HepG2 (cell line): ENCODE measurements around the gene DDC. TPM values are rescaled to one million over a fixed set of nuclear protein-coding genes. Genes with fewer than 3 reads are reported as not detected.
A peak's percentile ranks its signal among the peaks of the same experiment; 100 is the strongest.

Source experiments
- ATAC-seq: fragments of 200-7000 bp; cut with Tn5 transposase; 3 replicates; pipeline ENCODE4 v1.9.1; 2020; ENCODE audit warnings: mild to moderate bottlenecking, moderate library complexity
- BruUV-seq: library from RNA; stranded (reverse); fragments of 400-500 nt; replicated peaks from 2 replicates; lab custom pipeline; 2021; lab: Mats Ljungman, UMichigan
- CTCF ChIA-PET: fragments of 300-600 bp; formaldehyde crosslinking; extraction: SDS; loops from one replicate; lab custom pipeline; 2021; ENCODE audit warnings: low total read pairs, inconsistent platforms, low intra/inter-chr PET ratio; lab: Yijun Ruan, JAX
- POLR2A ChIA-PET: fragments of 350-600 bp; sonication (Branson Sonifier 250); formaldehyde crosslinking; loops from one replicate; lab custom pipeline; 2020; ENCODE audit warnings: antibody characterized with exemption, inconsistent platforms; lab: Yijun Ruan, JAX
- DNase-seq: peaks from one replicate; pipeline ENCODE4 v3.0.0-alpha.2; 2015; ENCODE audit warnings: low spot score
- FAIRE-seq: peaks from 3 replicates; lab custom pipeline; 2011; peaks lifted over from hg19 to GRCh38; lab: Jason Lieb, UNC
- H2AFZ ChIP-seq: one replicate; pipeline ENCODE4 v1.6.1; 2011; ENCODE audit warnings: low read length, inconsistent platforms
- H3K27ac ChIP-seq: fragments of 300-600 bp; 3 replicates; pipeline ENCODE4 v1.8.0; 2011; ENCODE audit warnings: mixed run types, mild to moderate bottlenecking, mixed read lengths, low read length, inconsistent platforms; ENCODE audit not compliant: insufficient read depth; ENCODE audit errors: extremely low read length
- H3K27me3 ChIP-seq, 2 experiments: fragments of 200-600 bp in 1 of 2; 2 replicates in 1 of 2; 3 replicates in 1 of 2; pipeline versions ENCODE4 v1.6.0 to v1.8.0; 2011; ENCODE audit warnings: low read length in 2 of 2, mild to moderate bottlenecking in 2 of 2, moderate library complexity in 2 of 2, inconsistent platforms in 1 of 2; ENCODE audit not compliant: insufficient read depth in 2 of 2, control insufficient read depth in 1 of 2
- H3K36me3 ChIP-seq, 2 experiments: fragments of 200-600 bp in 1 of 2; replicated peaks in 1 of 2; 2 replicates in 1 of 2; 3 replicates in 1 of 2; pipeline versions ENCODE4 v1.5.1 to v1.8.0; 2011; ENCODE audit warnings: low read length in 2 of 2, inconsistent platforms in 1 of 2; ENCODE audit not compliant: insufficient read depth in 2 of 2, control insufficient read depth in 1 of 2
- H3K4me1 ChIP-seq: 2 replicates; pipeline ENCODE4 v1.5.1; 2012; ENCODE audit warnings: low read length, inconsistent platforms; ENCODE audit not compliant: insufficient read depth
- H3K4me2 ChIP-seq: 2 replicates; pipeline ENCODE4 v1.6.0; 2011; ENCODE audit warnings: low read depth, low read length, inconsistent platforms
- H3K4me3 ChIP-seq, 3 experiments: fragments of 200-600 bp in 1 of 3; sonication (generic), shearing (Covaris generic) in 1 of 3; replicated peaks in 1 of 3; 2 replicates each; pipeline ENCODE4 v1.5.1; 2011 to 2016; ENCODE audit warnings: low read length in 3 of 3, inconsistent platforms in 2 of 3, low read depth in 2 of 3, mild to moderate bottlenecking in 2 of 3, control low read depth in 1 of 3, mixed read lengths in 1 of 3; ENCODE audit not compliant: insufficient read depth in 1 of 3
- H3K79me2 ChIP-seq: one replicate; pipeline ENCODE4 v1.6.1; 2011; ENCODE audit warnings: low read length, inconsistent platforms; ENCODE audit not compliant: insufficient read depth
- H3K9ac ChIP-seq: 2 replicates; pipeline ENCODE4 v1.6.0; 2011; ENCODE audit warnings: mild to moderate bottlenecking, low read depth, low read length, inconsistent platforms; ENCODE audit not compliant: insufficient read depth
- H3K9me3 ChIP-seq: 2 replicates; pipeline ENCODE4 v1.5.1; 2012; ENCODE audit warnings: mild to moderate bottlenecking, low read length
- H4K20me1 ChIP-seq: 2 replicates; pipeline ENCODE4 v1.6.0; 2011; ENCODE audit warnings: inconsistent platforms, mild to moderate bottlenecking, low read length, moderate library complexity; ENCODE audit not compliant: insufficient read depth
- ATF4 ChIP-seq, 2 experiments: fragments of 450-650 bp in 1 of 2; sonication (generic) in 1 of 2; formaldehyde crosslinking; IDR thresholded peaks; 2 replicates each; pipeline versions ENCODE4 v1.5.0 to v1.8.0; 2020 to 2022; ENCODE audit warnings: mild to moderate bottlenecking in 1 of 2, missing genetic modification reagents in 1 of 2
- CEBPB ChIP-seq: IDR thresholded peaks from 2 replicates; pipeline ENCODE4 v1.6.1; 2011; ENCODE audit warnings: low read depth, low read length, improper control_type of control experiment, borderline replicate concordance
- CEBPG ChIP-seq: IDR thresholded peaks from 2 replicates; pipeline ENCODE4 v1.6.1; 2016
- FOXA1 ChIP-seq, 2 experiments: fragments of 450-650 bp in 1 of 2; sonication (generic) in 1 of 2; formaldehyde crosslinking in 1 of 2; IDR thresholded peaks; 2 replicates each; pipeline versions ENCODE4 v1.4.0 to v1.6.1; 2016 to 2020; ENCODE audit warnings: missing genetic modification reagents in 1 of 2
- FOXA3 ChIP-seq: IDR thresholded peaks from 2 replicates; pipeline ENCODE4 v1.6.1; 2016; ENCODE audit warnings: missing genetic modification reagents, missing compliant biosample characterization
- FOXK1 ChIP-seq: sonication (generic); formaldehyde crosslinking; IDR thresholded peaks from 2 replicates; pipeline ENCODE4 v1.4.0; 2020; ENCODE audit warnings: low read depth, missing genetic modification reagents, borderline replicate concordance
- GATAD2A ChIP-seq: IDR thresholded peaks from 2 replicates; pipeline ENCODE4 v1.6.1; 2016
- HMG20A ChIP-seq: IDR thresholded peaks from 2 replicates; pipeline ENCODE4 v1.6.1; 2016; ENCODE audit warnings: borderline replicate concordance
- HOXA3 ChIP-seq: sonication (generic); formaldehyde crosslinking; IDR thresholded peaks from 2 replicates; pipeline ENCODE4 v1.5.0; 2020; ENCODE audit warnings: missing genetic modification reagents
- IRX3 ChIP-seq: sonication (generic); formaldehyde crosslinking; IDR thresholded peaks from 2 replicates; pipeline ENCODE4 v1.8.1; 2023; ENCODE audit warnings: mild to moderate bottlenecking, low read depth, missing genetic modification reagents, borderline replicate concordance
- JUNB ChIP-seq: sonication (generic); formaldehyde crosslinking; IDR thresholded peaks from 2 replicates; pipeline ENCODE4 v1.8.0; 2022; ENCODE audit warnings: missing genetic modification reagents, mild to moderate bottlenecking, borderline replicate concordance
- KLF6 ChIP-seq: IDR thresholded peaks from 2 replicates; pipeline ENCODE4 v1.8.0; 2016; ENCODE audit warnings: missing biosample characterization, missing genetic modification reagents
- RXRB ChIP-seq: IDR thresholded peaks from 2 replicates; pipeline ENCODE4 v1.6.1; 2016; ENCODE audit warnings: borderline replicate concordance, missing genetic modification reagents, missing compliant biosample characterization
- SOX13 ChIP-seq, 3 experiments: fragments of 450-650 bp in 1 of 3; sonication (generic) in 1 of 3; formaldehyde crosslinking in 1 of 3; IDR thresholded peaks in 2 of 3; conservative IDR thresholded peaks in 1 of 3; 2 replicates each; pipeline versions ENCODE4 v1.5.0 to v1.6.1; 2016 to 2020; ENCODE audit warnings: antibody characterized with exemption in 1 of 3, mild to moderate bottlenecking in 1 of 3, missing compliant biosample characterization in 1 of 3, missing genetic modification reagents in 1 of 3, moderate library complexity in 1 of 3
- SOX5 ChIP-seq: IDR thresholded peaks from 2 replicates; pipeline ENCODE4 v1.6.1; 2016; ENCODE audit warnings: borderline replicate concordance
- SOX6 ChIP-seq, 2 experiments: fragments of 450-650 bp in 1 of 2; sonication (generic) in 1 of 2; formaldehyde crosslinking in 1 of 2; IDR thresholded peaks; 2 replicates each; pipeline versions ENCODE4 v1.4.0 to v1.6.1; 2017 to 2020; ENCODE audit warnings: antibody characterized with exemption in 1 of 2, mild to moderate bottlenecking in 1 of 2, missing genetic modification reagents in 1 of 2
- ZBTB33 ChIP-seq: sonication (generic); formaldehyde crosslinking; IDR thresholded peaks from 2 replicates; pipeline ENCODE4 v1.4.0; 2020; ENCODE audit warnings: missing genetic modification reagents
- ZBTB38 ChIP-seq: sonication (generic); formaldehyde crosslinking; IDR thresholded peaks from 2 replicates; pipeline ENCODE4 v1.5.1; 2020; ENCODE audit warnings: mild to moderate bottlenecking, missing genetic modification reagents
- ZGPAT ChIP-seq: IDR thresholded peaks from 2 replicates; pipeline ENCODE4 v1.6.1; 2016; ENCODE audit warnings: mild to moderate bottlenecking
- ZNF160 ChIP-seq: sonication (generic); formaldehyde crosslinking; IDR thresholded peaks from 2 replicates; pipeline ENCODE4 v1.8.0; 2022; ENCODE audit warnings: mild to moderate bottlenecking, inconsistent platforms, missing genetic modification reagents
- ZNF264 ChIP-seq: sonication (generic); formaldehyde crosslinking; IDR thresholded peaks from 2 replicates; pipeline ENCODE4 v1.4.0; 2020; ENCODE audit warnings: missing genetic modification reagents
- ZSCAN9 ChIP-seq: IDR thresholded peaks from 2 replicates; pipeline ENCODE4 v1.6.1; 2016; ENCODE audit warnings: borderline replicate concordance
- WGBS: methylation state at CpG from one replicate; pipeline ENCODE4 v1.1.6; 2017; ENCODE audit warnings: low lambda C conversion rate; 5-methylcytosine and 5-hydroxymethylcytosine counted together
- in situ Hi-C: cut with HindIII; loops from 2 replicates; pipeline ENCODE4 v1.10.0; 2017; ENCODE audit warnings: low pct_unique_long_range_greater_than_20kb; ENCODE audit not compliant: extremely low pct_ligation_motif_present
- intact Hi-C: fragments of 100-400 bp; cut with micrococcal nuclease; formaldehyde crosslinking; loops from one replicate; pipeline ENCODE4 v1.10.0; 2022; ENCODE audit not compliant: unreplicated experiment
- polyA plus RNA-seq, 8 experiments: library from polyadenylated mRNA; depleted of rRNA in 3 of 8; stranded (reverse) in 7 of 8; unstranded in 1 of 8; fragments of >200 nt; fragmentation: Illumina TruSeq in 4 of 8; extraction: Trizol in 4 of 8; gene quantifications; 2 replicates each; pipeline versions ENCODE4 v1.2.1 to v1.2.3, GENCODE V29; 2011 to 2016; ENCODE audit warnings: low read depth in 4 of 8, missing spikeins in 1 of 8, mixed read lengths in 1 of 8; ENCODE audit not compliant: insufficient read depth in 1 of 8
- total RNA-seq, 5 experiments: library from RNA; depleted of rRNA; stranded (reverse); fragments of >200 nt; fragmentation: Illumina TruSeq; extraction: Trizol; gene quantifications; 2 replicates each; pipeline ENCODE4 v1.2.3, GENCODE V29; 2016; ENCODE audit warnings: low read depth in 1 of 5

The DDC gene
- total and polyA plus RNA-seq, 2 of the 13 experiments (the other 11 are each of a cell fraction or from before 2014, with no cell fraction given), result 11.7 to 93.3 TPM

- no peak overlapping the region for H3K27ac ChIP-seq
- no peak overlapping the region for H3K4me3 ChIP-seq
- H2AFZ ChIP-seq, result no peak overlapping the region
- POLR2A ChIA-PET, result interaction anchor here (1.0 kb wide), 1 partner anchor 16 kb away, joined by 3 read pairs; no protein-coding TSS in a partner anchor
- H3K9ac ChIP-seq, result no peak overlapping the region
- DNase-seq, result peak; percentile 50
- WGBS, result 90% methylated on average over 6 of the region's 6 CpGs
- intact Hi-C loops (no loop called here), in situ Hi-C loops (no loop called here)
- H4K20me1 ChIP-seq, result no peaks in the 10 kb centered on the region
- peaks cover 6% of the 10 kb centered on the region for H3K79me2 ChIP-seq
- no TSS peak for BruUV-seq
- H3K4me2 ChIP-seq, result no peak overlapping the region
- no peaks in the 10 kb centered on the region for H3K27me3 ChIP-seq
- peak; percentile 69 for ATAC-seq
- FAIRE-seq, result peak; percentile 23
- CTCF ChIA-PET, result no interaction called here
- H3K4me1 ChIP-seq, result no peaks in the 10 kb centered on the region
- H3K36me3 ChIP-seq, result peaks cover 21 to 39% of the 10 kb centered on the region in 2 experiments; a peak in 4 of 5 replicates
- no peaks in the 10 kb centered on the region for H3K9me3 ChIP-seq
- TF ChIP-seq GATAD2A (CRISPR knock-in tag), result peak; percentile 43; the same call in 1 of the 2 replicates
- TF ChIP-seq FOXA3 (CRISPR knock-in tag), result peak; percentile 85
- peak; percentile 57; the same call in 1 of the 2 replicates for TF ChIP-seq ZBTB38
- no peak for TF ChIP-seq RXRB (CRISPR knock-in tag)
- TF ChIP-seq ZNF264 (CRISPR knock-in tag), result no peak
- TF ChIP-seq IRX3 (CRISPR knock-in tag), result no peak
- no peak for TF ChIP-seq KLF6 (CRISPR knock-in tag)
- peak; percentile 67 for TF ChIP-seq CEBPG (CRISPR knock-in tag)
- TF ChIP-seq CEBPB, result peak; percentile 60; the same call in 1 of the 2 replicates
- peak; percentile 29; the same call in 1 of the 2 replicates for TF ChIP-seq HOXA3 (CRISPR knock-in tag)
- no peak for TF ChIP-seq HMG20A (CRISPR knock-in tag)
- TF ChIP-seq ZSCAN9 (CRISPR knock-in tag), result no peak
- TF ChIP-seq JUNB (CRISPR knock-in tag), result no peak
- no peak for TF ChIP-seq SOX6 (IDR thresholded peaks at IDR 0.05)
- peak; percentile 48; the same call in 1 of the 2 replicates for TF ChIP-seq SOX6 (CRISPR knock-in tag; IDR thresholded peaks at IDR 0.05)
- TF ChIP-seq ZGPAT (CRISPR knock-in tag), result no peak
- 0 out of 2 replicates have a peak, but pooled peaks have one; percentile 52 for TF ChIP-seq SOX5 (CRISPR knock-in tag)
- peak; percentile 89 for TF ChIP-seq ZBTB33
- no peak for TF ChIP-seq SOX13 (IDR thresholded peaks at IDR 0.05)
- TF ChIP-seq SOX13 (CRISPR knock-in tag; conservative IDR thresholded peaks at IDR 0.05 in 1 of 2, IDR thresholded peaks at IDR 0.05 in 1 of 2), result peak in 1 of 2 experiments; percentile 72; a peak in 2 of 4 replicates
- TF ChIP-seq ZNF160 (CRISPR knock-in tag), result no peak
- TF ChIP-seq FOXK1 (CRISPR knock-in tag), result peak; percentile 46; the same call in 1 of the 2 replicates
- TF ChIP-seq FOXA1 (IDR thresholded peaks at IDR 0.05), result no peak
- TF ChIP-seq FOXA1 (CRISPR knock-in tag; IDR thresholded peaks at IDR 0.05), result peak; percentile 88
- peak in 1 of 2 experiments; percentile 30; a peak in 1 of 4 replicates for TF ChIP-seq ATF4 (CRISPR knock-in tag; IDR thresholded peaks at IDR 0.05)
Measured at GRCh38 chr7:50544992-50545391, 20.2 kb downstream of the DDC start.
